H1 (cell line): ENCODE results near the gene ARHGAP27. TPM values are rescaled to one million over a fixed set of nuclear protein-coding genes. Genes with fewer than 3 reads are reported as not detected.

Experiments
- CHD1 ChIP-seq: IDR thresholded peaks from 2 replicates; pipeline ENCODE4 v1.6.1; 2012; ENCODE audit warnings: low read depth, low read length, improper control_type of control experiment
- EGR1 ChIP-seq: IDR thresholded peaks from 2 replicates; pipeline ENCODE4 v1.6.1; 2011; ENCODE audit warnings: low read depth, low read length, borderline replicate concordance
- FOSL1 ChIP-seq: IDR thresholded peaks from 2 replicates; pipeline ENCODE4 v1.6.1; 2011; ENCODE audit warnings: mild to moderate bottlenecking, low read depth, low read length, moderate library complexity; ENCODE audit not compliant: insufficient read depth
- GABPA ChIP-seq: IDR thresholded peaks from 2 replicates; pipeline ENCODE4 v1.6.1; 2011; ENCODE audit warnings: mild to moderate bottlenecking, low read length, moderate library complexity, borderline replicate concordance; ENCODE audit not compliant: insufficient read depth
- KDM4A ChIP-seq: IDR thresholded peaks from one replicate; pipeline ENCODE4 v1.7.1; 2012; ENCODE audit warnings: low read depth, mild to moderate bottlenecking, moderate library complexity, low read length, inconsistent platforms; ENCODE audit not compliant: severe bottlenecking
- NRF1 ChIP-seq: IDR thresholded peaks from 2 replicates; pipeline ENCODE4 v1.6.1; 2011; ENCODE audit warnings: mild to moderate bottlenecking, low read depth, low read length, improper control_type of control experiment
- POLR2AphosphoS5 ChIP-seq: IDR thresholded peaks from 2 replicates; pipeline ENCODE4 v1.6.1; 2011; ENCODE audit warnings: low read depth, low read length
- SAP30 ChIP-seq: fragments of 300-600 bp; sonication (generic); IDR thresholded peaks from 2 replicates; pipeline ENCODE4 v1.7.1; 2012; ENCODE audit warnings: low read length, moderate library complexity, mild to moderate bottlenecking, inconsistent platforms; ENCODE audit not compliant: insufficient read depth, insufficient replicate concordance
- SP2 ChIP-seq: IDR thresholded peaks from 2 replicates; pipeline ENCODE4 v1.6.1; 2012; ENCODE audit warnings: mild to moderate bottlenecking, low read length, inconsistent platforms
- SRF ChIP-seq: IDR thresholded peaks from 2 replicates; pipeline ENCODE4 v1.6.1; 2011; ENCODE audit warnings: mild to moderate bottlenecking, low read depth, low read length, moderate library complexity
- SUZ12 ChIP-seq: fragments of 200-600 bp; sonication (generic); IDR thresholded peaks from 2 replicates; pipeline ENCODE4 v1.6.1; 2012; ENCODE audit warnings: mild to moderate bottlenecking, inconsistent platforms, low read length, moderate library complexity, mixed read lengths
- polyA plus RNA-seq, 7 experiments: library from polyadenylated mRNA; depleted of rRNA in 3 of 7; stranded (reverse) in 5 of 7; unstranded in 2 of 7; fragments of >200 nt in 5 of 7; fragments of 200-250 nt in 2 of 7; gene quantifications; 1 replicate in 5 of 7; 2 replicates in 1 of 7; 4 replicates in 1 of 7; pipeline versions ENCODE4 v1.2.1 to v1.2.3, GENCODE V29; 2011 to 2013; ENCODE audit warnings: missing spikeins in 2 of 7, mixed read lengths in 2 of 7
- total RNA-seq: library from RNA; stranded (reverse); fragmentation: NEBNext Ultra II Directional; extraction: Animal tissue kit (Norgen Biotek cat#: 25700); gene quantifications from 2 replicates; pipeline ENCODE4 v1.2.1, GENCODE V29; 2021
- TF ChIP-seq, protein P1 (sequence below): fragments of 300-600 bp; sonication (generic); IDR thresholded peaks from 2 replicates; pipeline ENCODE4 v1.7.1; 2012; ENCODE audit warnings: low read length, moderate library complexity, mild to moderate bottlenecking, inconsistent platforms; ENCODE audit not compliant: insufficient replicate concordance

The ARHGAP27 gene
- total and polyA plus RNA-seq, 2 of the 8 experiments (the other 6 are each of a cell fraction or from before 2014, with no cell fraction given) = 11.6 to 13.1 TPM

DNA sequence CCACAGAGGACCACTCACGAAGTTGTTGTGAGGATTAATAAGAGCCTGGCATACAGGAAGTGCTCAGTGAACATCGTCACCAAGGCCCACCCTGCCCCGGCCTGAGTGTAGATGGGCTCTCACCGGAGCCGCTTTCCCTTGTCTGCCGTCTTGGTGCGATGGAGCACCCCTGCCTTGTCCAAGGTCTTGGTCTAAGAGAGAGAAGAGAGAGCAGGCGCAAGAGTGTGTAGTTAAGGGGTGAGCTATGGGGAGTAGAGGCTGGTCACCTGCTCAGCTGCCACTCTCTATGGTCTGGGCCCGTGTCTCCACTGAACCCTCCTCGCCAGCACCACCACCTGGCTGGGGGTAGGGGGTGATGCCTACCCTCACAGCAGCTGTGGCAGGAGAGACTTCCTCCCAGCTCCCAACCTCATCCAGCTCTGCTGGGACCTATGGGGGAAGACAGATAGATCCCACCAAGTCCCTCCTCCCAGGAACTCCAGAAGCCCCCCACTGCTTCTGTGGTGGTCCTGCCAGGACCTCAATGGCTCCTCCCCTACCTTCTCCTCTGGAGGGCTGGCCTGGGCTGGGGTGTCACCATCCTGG is 28.7 kb downstream of the ARHGAP27 start (continued):
- TF ChIP-seq, protein P1, sequence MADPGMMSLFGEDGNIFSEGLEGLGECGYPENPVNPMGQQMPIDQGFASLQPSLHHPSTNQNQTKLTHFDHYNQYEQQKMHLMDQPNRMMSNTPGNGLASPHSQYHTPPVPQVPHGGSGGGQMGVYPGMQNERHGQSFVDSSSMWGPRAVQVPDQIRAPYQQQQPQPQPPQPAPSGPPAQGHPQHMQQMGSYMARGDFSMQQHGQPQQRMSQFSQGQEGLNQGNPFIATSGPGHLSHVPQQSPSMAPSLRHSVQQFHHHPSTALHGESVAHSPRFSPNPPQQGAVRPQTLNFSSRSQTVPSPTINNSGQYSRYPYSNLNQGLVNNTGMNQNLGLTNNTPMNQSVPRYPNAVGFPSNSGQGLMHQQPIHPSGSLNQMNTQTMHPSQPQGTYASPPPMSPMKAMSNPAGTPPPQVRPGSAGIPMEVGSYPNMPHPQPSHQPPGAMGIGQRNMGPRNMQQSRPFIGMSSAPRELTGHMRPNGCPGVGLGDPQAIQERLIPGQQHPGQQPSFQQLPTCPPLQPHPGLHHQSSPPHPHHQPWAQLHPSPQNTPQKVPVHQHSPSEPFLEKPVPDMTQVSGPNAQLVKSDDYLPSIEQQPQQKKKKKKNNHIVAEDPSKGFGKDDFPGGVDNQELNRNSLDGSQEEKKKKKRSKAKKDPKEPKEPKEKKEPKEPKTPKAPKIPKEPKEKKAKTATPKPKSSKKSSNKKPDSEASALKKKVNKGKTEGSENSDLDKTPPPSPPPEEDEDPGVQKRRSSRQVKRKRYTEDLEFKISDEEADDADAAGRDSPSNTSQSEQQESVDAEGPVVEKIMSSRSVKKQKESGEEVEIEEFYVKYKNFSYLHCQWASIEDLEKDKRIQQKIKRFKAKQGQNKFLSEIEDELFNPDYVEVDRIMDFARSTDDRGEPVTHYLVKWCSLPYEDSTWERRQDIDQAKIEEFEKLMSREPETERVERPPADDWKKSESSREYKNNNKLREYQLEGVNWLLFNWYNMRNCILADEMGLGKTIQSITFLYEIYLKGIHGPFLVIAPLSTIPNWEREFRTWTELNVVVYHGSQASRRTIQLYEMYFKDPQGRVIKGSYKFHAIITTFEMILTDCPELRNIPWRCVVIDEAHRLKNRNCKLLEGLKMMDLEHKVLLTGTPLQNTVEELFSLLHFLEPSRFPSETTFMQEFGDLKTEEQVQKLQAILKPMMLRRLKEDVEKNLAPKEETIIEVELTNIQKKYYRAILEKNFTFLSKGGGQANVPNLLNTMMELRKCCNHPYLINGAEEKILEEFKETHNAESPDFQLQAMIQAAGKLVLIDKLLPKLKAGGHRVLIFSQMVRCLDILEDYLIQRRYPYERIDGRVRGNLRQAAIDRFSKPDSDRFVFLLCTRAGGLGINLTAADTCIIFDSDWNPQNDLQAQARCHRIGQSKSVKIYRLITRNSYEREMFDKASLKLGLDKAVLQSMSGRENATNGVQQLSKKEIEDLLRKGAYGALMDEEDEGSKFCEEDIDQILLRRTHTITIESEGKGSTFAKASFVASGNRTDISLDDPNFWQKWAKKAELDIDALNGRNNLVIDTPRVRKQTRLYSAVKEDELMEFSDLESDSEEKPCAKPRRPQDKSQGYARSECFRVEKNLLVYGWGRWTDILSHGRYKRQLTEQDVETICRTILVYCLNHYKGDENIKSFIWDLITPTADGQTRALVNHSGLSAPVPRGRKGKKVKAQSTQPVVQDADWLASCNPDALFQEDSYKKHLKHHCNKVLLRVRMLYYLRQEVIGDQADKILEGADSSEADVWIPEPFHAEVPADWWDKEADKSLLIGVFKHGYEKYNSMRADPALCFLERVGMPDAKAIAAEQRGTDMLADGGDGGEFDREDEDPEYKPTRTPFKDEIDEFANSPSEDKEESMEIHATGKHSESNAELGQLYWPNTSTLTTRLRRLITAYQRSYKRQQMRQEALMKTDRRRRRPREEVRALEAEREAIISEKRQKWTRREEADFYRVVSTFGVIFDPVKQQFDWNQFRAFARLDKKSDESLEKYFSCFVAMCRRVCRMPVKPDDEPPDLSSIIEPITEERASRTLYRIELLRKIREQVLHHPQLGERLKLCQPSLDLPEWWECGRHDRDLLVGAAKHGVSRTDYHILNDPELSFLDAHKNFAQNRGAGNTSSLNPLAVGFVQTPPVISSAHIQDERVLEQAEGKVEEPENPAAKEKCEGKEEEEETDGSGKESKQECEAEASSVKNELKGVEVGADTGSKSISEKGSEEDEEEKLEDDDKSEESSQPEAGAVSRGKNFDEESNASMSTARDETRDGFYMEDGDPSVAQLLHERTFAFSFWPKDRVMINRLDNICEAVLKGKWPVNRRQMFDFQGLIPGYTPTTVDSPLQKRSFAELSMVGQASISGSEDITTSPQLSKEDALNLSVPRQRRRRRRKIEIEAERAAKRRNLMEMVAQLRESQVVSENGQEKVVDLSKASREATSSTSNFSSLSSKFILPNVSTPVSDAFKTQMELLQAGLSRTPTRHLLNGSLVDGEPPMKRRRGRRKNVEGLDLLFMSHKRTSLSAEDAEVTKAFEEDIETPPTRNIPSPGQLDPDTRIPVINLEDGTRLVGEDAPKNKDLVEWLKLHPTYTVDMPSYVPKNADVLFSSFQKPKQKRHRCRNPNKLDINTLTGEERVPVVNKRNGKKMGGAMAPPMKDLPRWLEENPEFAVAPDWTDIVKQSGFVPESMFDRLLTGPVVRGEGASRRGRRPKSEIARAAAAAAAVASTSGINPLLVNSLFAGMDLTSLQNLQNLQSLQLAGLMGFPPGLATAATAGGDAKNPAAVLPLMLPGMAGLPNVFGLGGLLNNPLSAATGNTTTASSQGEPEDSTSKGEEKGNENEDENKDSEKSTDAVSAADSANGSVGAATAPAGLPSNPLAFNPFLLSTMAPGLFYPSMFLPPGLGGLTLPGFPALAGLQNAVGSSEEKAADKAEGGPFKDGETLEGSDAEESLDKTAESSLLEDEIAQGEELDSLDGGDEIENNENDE = no peak
- TF ChIP-seq SP2 (no peak), FOSL1 (no peak), SAP30 (no peak), GABPA (no peak), SRF (no peak), SUZ12 (no peak), KDM4A (no peak), POLR2AphosphoS5 (no peak), CHD1 (no peak), EGR1 (no peak), NRF1 (no peak)
